GM19099 (cell line): Measurements from ENCODE around the gene MDM1.

Source experiments
- POLR2A ChIP-seq: IDR thresholded peaks from 3 replicates; pipeline ENCODE4 v1.6.1; 2011; ENCODE audit warnings: low read depth; ENCODE audit not compliant: insufficient read length; ENCODE audit errors: extremely low read depth

Gene MDM1

DNA sequence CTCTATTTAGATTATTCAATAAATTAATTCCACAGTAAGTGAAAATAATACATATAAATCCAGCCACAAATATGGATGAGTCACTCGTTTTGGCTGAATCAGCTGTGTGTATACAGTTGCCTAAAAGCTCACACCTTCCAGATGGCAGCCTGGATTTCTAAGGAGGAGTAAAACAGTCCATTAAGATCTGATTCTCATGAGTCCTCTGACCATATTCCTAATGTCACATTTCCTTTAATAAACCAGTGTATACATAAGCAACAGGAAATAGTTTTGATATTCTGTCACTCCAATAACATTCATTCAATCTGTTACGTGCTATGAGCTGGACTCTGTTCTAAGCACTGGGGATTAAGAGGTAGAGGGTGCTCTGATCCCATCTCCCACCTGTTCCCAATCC is 21.8 kb downstream of the MDM1 start:
- no peak for TF ChIP-seq POLR2A

DNA sequence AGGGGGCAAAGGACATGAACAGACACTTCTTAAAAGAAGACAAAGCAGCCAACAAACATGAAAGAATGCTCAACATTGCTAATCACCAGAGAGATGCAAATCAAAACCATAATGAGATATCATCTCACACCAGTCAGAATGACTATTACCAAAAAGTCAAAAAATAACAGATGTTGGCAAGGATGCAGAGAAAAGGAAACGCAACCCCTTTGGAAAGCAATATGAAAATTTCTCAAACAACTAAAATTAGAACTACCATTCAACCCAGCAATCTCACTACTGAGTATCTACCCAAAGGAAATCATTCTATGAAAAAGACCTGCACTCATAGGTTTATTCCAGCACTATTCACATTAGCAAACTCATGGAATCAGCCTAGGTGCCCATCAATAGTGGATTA is 25.6 kb downstream of the MDM1 start:
- TF ChIP-seq POLR2A = no peak

DNA sequence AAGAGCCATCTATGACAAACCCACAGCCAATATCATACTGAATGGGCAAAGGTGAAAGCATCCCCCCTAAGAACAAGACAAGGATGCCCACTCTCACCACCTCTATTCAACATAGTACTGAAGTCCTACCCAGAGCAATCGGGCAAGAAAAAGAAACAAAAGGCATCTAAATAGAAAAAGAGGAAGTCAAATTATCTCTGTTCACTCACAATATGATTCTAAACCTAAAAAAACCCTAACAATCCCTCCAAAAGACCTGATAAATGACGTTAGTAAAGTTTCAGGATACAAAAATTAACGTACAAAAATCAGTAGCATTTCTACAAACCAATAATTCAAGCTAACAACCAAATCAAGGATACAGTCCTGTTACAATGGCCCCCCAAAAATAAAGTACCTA is 26.9 kb downstream of the MDM1 start:
- TF ChIP-seq POLR2A = no peak

DNA sequence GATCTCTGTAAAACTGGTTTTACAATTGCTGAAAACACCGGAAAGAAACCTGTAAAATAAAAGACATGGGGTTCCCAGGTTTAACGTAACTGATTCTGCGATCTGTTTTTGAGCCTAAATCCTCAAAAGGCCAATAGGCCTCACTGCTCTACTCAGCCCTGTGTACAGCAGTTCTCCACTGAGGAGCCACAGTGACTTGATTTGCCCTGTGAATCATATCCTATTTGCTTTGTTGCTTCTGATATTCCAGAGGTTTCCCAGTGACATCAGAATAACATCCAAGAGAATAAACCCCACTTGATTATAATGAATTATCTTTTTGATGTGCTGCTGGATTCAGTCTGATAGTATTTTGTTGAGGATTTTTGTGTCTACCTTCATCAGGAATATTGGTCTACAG is 27.5 kb downstream of the MDM1 start:
- no peak for TF ChIP-seq POLR2A

DNA sequence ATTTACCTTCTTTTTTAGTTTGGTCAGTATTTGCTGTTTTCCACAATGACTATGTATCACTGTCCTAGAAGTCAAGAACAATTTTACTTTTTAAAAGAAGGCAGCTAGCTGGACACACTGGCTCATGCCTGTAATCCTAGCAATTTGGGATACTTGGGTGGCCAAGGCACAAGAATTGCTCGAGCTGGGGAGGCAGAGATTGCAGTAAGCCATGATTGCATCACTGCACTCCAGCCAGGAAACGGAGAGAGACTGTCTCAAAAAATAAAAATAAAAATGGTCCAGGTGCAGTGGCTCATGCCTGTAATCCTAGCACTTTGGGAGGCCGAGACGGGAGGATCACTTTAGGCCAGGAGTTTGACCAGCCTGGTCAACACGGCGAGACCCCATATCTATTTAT is 28.3 kb downstream of the MDM1 start:
- no peak for TF ChIP-seq POLR2A

DNA sequence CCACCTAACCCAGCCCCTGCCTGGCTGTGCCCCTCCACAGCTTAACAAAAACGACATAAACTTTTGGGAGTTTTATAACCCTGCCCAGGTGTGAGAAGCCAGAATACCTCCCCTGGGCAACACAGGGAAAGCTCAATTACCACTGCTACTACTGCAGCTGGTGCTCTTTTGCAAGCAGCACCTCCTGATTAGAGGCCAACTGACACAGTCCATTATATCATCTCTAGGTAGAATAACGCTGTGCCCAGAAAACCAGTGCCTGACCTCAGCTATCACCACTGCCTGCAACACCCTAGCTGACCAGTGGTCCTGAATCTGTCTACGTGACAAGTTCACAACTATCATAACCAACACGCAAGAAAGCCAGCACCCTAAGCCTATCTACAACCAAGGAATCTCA is 34.2 kb downstream of the MDM1 start:
- no peak for TF ChIP-seq POLR2A

DNA sequence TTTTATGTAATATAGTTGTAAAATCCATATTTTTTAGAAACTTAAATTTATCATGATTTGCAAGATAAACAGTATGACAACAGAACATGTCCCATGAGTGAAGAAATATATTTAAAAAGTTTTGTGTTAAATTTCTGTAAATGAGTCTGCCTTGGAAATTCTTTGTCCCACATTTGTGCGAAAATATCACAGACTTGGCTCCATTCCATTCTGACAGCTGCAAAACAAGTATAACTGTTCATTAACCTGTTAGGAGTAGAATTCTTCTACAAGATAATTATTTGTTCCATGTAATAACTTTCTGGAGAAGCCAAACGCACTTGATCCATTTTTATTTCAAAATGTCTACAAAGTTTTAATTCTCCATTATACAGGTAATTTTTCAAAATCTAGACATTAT is 37.9 kb downstream of the MDM1 start:
- no peak for TF ChIP-seq POLR2A

DNA sequence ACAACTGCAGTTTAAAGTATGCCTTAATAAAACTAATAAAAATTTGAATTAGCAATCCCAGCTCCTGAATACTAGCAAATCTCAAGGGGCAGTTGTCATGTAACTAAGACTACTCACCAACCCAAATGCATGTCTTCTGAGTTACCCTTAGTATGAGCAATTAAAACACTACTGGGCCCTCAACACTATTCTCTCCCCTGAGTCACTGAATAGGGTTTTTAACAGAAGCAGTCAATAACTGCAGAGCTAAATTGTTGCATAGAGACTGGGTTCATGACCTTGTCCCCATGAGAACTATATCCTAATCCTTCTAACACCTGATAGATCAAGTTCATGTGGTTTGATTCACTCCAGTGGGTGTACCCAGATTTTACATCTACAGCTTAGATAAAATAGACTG is 38.8 kb downstream of the MDM1 start:
- TF ChIP-seq POLR2A = no peak

DNA sequence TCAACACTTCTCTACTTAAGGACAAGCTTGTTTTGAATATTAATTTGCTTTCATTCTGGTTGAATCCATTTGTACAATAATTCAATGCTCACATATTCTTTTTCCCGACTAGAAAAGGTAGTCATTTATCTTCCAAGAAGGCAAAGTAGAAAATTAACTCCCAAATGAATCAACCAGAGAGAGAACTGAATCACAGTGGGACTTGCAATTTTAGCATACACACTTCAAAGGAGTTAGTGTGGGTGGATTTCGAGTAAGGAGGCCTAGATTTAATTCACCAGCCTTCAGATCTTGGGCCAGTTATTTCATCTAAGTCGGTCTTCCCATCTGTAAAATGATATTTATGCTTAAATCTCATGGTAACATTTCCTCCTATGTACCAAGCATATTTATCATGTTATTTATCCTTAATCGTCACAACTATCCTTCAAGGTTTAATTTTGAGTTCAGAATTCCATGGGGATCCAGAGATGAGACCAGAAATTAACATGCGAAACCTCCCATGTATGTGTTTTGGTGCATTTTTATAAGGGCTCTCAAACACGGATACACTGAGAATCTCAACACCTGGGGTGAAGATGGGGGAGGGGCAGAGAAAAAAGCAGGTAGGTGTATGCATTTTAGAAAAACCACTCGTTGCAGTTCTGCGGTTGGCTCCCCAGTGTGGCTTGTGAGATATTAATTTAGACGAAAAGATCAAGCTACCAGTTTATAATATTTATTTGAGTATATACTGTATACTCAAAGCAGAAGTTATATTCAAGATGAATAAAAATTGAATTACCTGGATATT is 39.8 kb downstream of the MDM1 start:
- no peak for TF ChIP-seq POLR2A

DNA sequence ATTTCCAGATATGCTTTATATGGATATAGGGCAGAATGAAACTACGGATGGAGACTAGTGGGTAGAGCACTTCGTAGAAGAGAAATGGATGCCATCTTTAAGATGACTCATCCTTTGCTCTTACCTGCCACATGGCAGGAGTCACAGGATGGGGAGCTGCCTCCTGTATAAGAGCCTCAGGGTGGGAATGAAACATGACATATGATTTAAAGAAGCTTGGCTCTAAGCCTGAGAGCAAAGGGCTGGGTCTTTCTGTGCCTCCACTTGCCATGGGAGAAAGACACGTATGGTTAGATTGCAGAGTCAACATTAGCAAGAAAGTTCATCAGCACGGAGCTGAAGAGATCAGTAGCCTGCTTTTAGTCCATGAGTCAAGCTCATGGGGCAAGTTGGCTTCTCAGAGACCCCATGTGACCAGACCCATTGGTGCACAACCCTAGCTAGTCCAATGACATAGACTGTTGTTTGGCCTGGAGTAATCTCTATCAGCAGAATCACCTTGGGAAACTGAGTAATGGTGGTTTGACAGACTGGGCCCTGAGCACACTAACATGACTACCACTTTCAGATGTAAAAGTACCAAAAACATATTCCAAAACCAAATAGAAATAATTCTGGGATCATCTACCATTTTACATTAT is 40.6 kb downstream of the MDM1 start:
- no peak for TF ChIP-seq POLR2A

DNA sequence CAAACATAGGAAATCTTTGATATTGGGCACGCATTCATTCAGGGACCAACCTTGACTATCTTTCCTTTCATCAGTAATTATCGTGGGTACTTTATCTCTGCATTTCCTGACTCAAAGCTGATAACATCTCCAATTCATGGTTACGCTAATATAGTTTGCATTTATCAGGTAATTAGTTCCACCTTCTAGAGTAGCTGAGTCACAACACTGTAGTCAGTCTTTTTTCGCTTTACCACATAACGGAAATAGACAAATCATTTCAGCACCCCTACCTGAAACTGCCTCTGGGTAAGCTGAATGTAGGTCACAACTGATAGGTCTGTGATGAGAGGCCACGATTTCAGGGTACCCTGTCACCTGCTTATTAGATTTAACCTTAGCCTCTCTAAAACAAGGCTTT is 42.0 kb downstream of the MDM1 start:
- TF ChIP-seq POLR2A = no peak

DNA sequence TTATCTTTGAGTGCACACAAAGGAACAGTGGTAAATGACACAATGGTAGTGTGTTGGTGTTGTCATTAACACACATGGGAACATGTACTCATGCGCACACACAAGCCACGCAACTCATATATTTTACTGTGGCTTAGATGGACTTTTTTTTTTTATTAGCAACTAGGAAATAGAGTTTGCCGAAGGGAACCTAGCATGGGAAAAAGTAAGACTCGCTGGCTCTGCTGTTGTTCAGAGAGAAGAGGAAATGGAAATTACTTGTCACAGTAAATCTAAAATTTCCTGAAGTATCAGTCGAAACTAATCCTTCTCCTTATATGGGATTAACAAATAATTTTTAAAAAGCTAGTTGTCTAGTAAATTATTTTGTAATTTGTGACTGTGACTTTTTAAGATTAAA is 45.1 kb downstream of the MDM1 start:
- TF ChIP-seq POLR2A = no peak

DNA sequence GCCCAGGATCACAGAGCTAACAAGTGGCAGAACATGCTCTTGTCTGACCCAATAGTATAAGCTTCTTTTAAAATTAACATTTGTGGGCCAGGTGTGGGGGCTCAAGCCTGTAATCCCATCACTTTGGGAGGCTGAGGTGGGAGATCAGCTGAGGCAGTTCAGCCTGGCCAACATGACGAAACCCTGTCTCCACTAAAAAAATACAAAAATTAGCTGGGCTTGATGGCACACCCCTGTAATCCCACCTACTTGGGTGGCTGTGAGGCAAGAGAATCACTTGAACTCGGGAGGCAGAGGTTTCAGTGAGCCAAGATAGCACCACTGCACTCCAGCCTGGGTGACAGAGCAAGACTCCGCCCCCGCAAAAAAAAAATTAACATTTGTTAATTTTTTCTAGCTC is 45.8 kb downstream of the MDM1 start:
- TF ChIP-seq POLR2A = no peak

DNA sequence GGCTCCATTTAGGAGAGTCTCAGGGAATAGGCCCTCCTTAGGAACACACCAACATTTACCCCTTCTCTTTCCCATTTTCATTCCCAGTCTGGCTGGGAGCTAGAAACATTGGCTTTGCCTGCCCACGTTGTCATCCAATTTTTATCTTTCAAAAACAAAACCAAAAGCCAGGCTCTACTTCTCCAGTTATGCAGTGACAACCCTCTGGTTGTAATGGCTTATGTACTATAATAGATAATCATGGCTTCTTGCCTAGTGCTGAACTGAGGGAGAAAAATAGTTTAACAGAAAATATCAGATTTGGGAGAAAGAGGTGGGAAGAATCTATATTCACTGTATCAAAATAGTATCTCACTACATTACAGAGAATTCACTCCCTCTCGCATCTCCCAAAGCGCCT is 46.6 kb downstream of the MDM1 start:
- no peak for TF ChIP-seq POLR2A

DNA sequence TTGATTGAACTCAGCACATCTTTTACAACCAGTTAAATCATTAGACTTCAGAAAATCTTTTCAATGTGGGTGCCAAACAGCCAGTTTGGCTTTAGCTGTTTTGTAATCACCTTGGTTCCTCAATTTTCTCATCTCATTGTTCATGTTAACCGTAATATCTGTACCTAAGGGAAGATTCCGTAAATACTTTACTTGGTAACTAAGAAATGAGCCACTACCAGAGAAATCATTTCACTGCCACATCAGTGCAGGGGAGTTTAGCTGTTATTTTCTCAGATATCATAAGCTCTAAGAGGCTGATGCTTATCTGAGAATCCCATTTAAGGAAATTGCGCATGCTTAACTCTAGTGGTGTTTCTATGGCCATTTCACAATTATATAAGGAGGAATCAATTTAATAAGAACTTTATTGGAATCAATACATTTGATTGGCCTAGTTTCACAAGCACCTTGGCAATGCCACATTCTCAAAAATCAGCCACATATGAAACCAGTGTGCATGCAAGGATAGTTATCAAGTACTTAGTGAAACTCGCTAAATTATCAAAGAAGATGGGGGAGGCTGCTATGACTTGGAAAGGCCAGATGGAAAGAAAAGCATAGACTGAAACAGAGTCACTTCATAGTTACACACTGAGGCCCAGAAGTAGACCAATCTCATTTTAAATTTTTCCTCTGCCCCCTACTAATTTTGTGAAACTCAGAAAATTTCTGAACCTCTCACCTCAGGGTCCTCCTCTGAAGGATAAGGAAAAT is 50.7 kb downstream of the MDM1 start:
- TF ChIP-seq POLR2A = no peak

DNA sequence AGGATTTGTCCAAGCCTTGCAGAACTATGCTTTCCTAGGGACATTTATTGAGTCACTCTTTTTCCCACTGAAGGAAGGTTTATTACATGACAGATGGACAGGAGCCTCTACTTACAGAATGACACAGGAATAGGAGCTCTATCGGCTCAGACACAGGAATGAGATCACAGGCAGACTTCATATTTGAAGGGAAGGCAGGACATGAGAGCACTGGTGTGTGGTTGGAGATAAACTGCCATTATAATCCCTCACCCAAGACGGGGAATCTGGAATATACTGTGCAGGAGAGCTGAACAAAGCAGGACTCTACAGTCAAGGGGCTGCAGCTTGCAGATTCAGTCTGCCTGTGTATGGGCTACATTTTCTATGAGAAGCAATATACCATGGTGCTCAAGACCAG is 51.9 kb downstream of the MDM1 start:
- TF ChIP-seq POLR2A = no peak
